SKM-1 treated with dmso at 0.1 percent for 144 hours (cell line): ENCODE measurements around the gene GKN2.
"Not testable (repeated sequence)": the region's sequence is repeated elsewhere in the genome, so short reads cannot be mapped to it uniquely, and the experiment has no call there.

Experiments
- DNase-seq: peaks from one replicate; lab custom pipeline; 2025; ENCODE audit not compliant: unreplicated experiment; lab: John Stamatoyannopoulos, UW

GKN2 gene

GRCh38 chr2:68961380-68961779 is 8.7 kb upstream of the GKN2 start:
- no peak for DNase-seq

- no peak for DNase-seq
Observed at GRCh38 chr2:68959001-68959400, 6.3 kb upstream of the GKN2 start.

GRCh38 chr2:68955432-68955831 is 2.7 kb upstream of the GKN2 start:
- DNase-seq, result not testable (repeated sequence)

- DNase-seq, result no peak
Observed at GRCh38 chr2:68951899-68952298, 794 bp downstream of the GKN2 start.

- DNase-seq, result no peak
Observed at GRCh38 chr2:68948710-68949109, 4.0 kb downstream of the GKN2 start.

GRCh38 chr2:68946117-68946516 is 6.6 kb downstream of the GKN2 start:
- DNase-seq, result no peak

- DNase-seq, result peak; percentile 66
Observed at GRCh38 chr2:68943581-68944568, 8.8 kb downstream of the GKN2 start.

GRCh38 chr2:68942827-68943226 is 9.9 kb downstream of the GKN2 start:
- no peak for DNase-seq

GRCh38 chr2:68940369-68940768 is 12.3 kb downstream of the GKN2 start:
- DNase-seq, result no peak

GRCh38 chr2:68939962-68940361 is 12.7 kb downstream of the GKN2 start:
- DNase-seq, result no peak

- no peak for DNase-seq
Observed at GRCh38 chr2:68938938-68939337, 13.8 kb downstream of the GKN2 start.

GRCh38 chr2:68937346-68938055 is 15.2 kb downstream of the GKN2 start:
- DNase-seq, result no peak

GRCh38 chr2:68936889-68937288 is 15.8 kb downstream of the GKN2 start:
- DNase-seq, result no peak

- no peak for DNase-seq
Observed at GRCh38 chr2:68936427-68936826, 16.3 kb downstream of the GKN2 start.

GRCh38 chr2:68935471-68935870 is 17.2 kb downstream of the GKN2 start:
- no peak for DNase-seq

GRCh38 chr2:68934021-68934420 is 18.7 kb downstream of the GKN2 start:
- no peak for DNase-seq

- no peak for DNase-seq
Observed at GRCh38 chr2:68932402-68932801, 20.3 kb downstream of the GKN2 start.

GRCh38 chr2:68931799-68932198 is 20.9 kb downstream of the GKN2 start:
- no peak for DNase-seq

- no peak for DNase-seq
Observed at GRCh38 chr2:68931149-68931711, 21.5 kb downstream of the GKN2 start.

- no peak for DNase-seq
Observed at GRCh38 chr2:68926796-68927195, 25.9 kb downstream of the GKN2 start.

GRCh38 chr2:68925295-68925896 is 27.3 kb downstream of the GKN2 start:
- peak; percentile 58 for DNase-seq
